Omental fat pad (tissue), 4 donors: ENCODE measurements around the gene DMXL2. TPM values are rescaled to one million over a fixed set of nuclear protein-coding genes. Genes with fewer than 3 reads are reported as not detected.

Source experiments
- ATAC-seq: fragments of 150-250 bp; one replicate; pipeline ENCODE4 v1.9.1; 2016; ENCODE audit warnings: mild to moderate bottlenecking, moderate library complexity; ENCODE audit not compliant: low FRiP score
- DNase-seq: peaks from one replicate; pipeline ENCODE4 v3.0.0-alpha.2; 2019; ENCODE audit warnings: low spot score
- CTCF ChIP-seq, 3 donors: fragments of 450-650 bp; IDR thresholded peaks; one replicate each; pipeline ENCODE4 v1.5.1; 2016 to 2017; ENCODE audit warnings: antibody characterized with exemption in 3 of 3, mild to moderate bottlenecking in 3 of 3, moderate library complexity in 2 of 3
- total RNA-seq, 4 donors: library from RNA; depleted of rRNA; stranded (reverse); fragments of >200 nt; gene quantifications; one replicate each; pipeline ENCODE4 v1.1.0, GENCODE V29; 2016

DMXL2 gene
- total RNA-seq, 4 donors from 2014 or later = 47.5 to 77.2 (median 54.5) TPM

GRCh38 chr15:51642696-51643095, 20.1 kb upstream of the DMXL2 start:
- ATAC-seq (no peak), DNase-seq (no peak)

GRCh38 chr15:51641490-51642130, 19.0 kb upstream of the DMXL2 start:
- TF ChIP-seq CTCF (IDR thresholded peaks at IDR 0.05) = no peak
- ATAC-seq (no peak), DNase-seq (no peak)

More at GRCh38 chr15:51642696-51643095, 20.1 kb upstream of the DMXL2 start:
- no peak for TF ChIP-seq CTCF (IDR thresholded peaks at IDR 0.05)

- no peak for TF ChIP-seq CTCF (IDR thresholded peaks at IDR 0.05)
- no peak for ATAC-seq
Observed at GRCh38 chr15:51634591-51635198, 12.1 kb upstream of the DMXL2 start.

GRCh38 chr15:51629612-51630011, 7.0 kb upstream of the DMXL2 start:
- DNase-seq (no peak), ATAC-seq (no peak)
- TF ChIP-seq CTCF (IDR thresholded peaks at IDR 0.05) = no peak

More at GRCh38 chr15:51634591-51635198, 12.1 kb upstream of the DMXL2 start:
- no peak for DNase-seq

- no peak for TF ChIP-seq CTCF (IDR thresholded peaks at IDR 0.05)
- DNase-seq = no peak
- no peak for ATAC-seq
Observed at GRCh38 chr15:51625236-51625635, 2.7 kb upstream of the DMXL2 start.

GRCh38 chr15:51624022-51624421, 1.5 kb upstream of the DMXL2 start:
- ATAC-seq = no peak

More at GRCh38 chr15:51624022-51624421, 1.5 kb upstream of the DMXL2 start:
- TF ChIP-seq CTCF (IDR thresholded peaks at IDR 0.05) = no peak
- DNase-seq = no peak
